H1 (cell line): ENCODE measurements around the gene BHLHE23.

ENCODE experiments used
- CREB1 ChIP-seq: IDR thresholded peaks from 2 replicates; pipeline ENCODE4 v1.6.1; 2012; ENCODE audit warnings: inconsistent platforms
- JUND ChIP-seq: IDR thresholded peaks from 2 replicates; pipeline ENCODE4 v1.6.1; 2011; ENCODE audit warnings: mild to moderate bottlenecking, improper control_type of control experiment, low read length
- SIN3A ChIP-seq, 2 experiments: IDR thresholded peaks in 1 of 2; conservative IDR thresholded peaks in 1 of 2; 2 replicates each; pipeline ENCODE4 v1.6.1; 2011 to 2012; ENCODE audit warnings: low read length in 2 of 2, improper control_type of control experiment in 1 of 2, low read depth in 1 of 2, mild to moderate bottlenecking in 1 of 2

DNA sequence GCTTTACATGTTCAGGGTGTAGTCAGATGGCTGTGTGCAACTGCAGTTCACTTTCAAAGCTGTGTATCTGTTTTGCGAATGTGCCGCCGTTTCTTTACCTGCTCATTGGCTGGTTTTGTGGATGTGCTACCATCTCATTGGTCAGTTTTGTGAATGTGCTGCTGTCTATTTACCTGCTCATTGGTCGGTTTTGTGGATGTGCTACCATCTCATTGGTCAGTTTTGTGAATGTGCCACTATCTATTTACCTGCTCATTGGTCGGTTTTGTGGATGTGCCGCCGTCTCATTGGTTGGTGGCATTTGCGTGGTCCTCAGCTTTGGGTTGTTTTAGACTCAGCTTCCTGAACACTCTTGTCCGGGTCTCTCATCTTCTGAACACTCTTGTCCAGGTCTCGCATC is 40.5 kb upstream of the BHLHE23 start:
- no peak for TF ChIP-seq SIN3A (conservative IDR thresholded peaks at IDR 0.05 in 1 of 2, IDR thresholded peaks at IDR 0.05 in 1 of 2; ENCODE audit: low read depth in 1 of 2, low read length in 2 of 2)
- TF ChIP-seq CREB1 = no peak
- TF ChIP-seq JUND = no peak
